ENCODE measurements around the gene RAP1GAP2.

RAP1GAP2 gene

GRCh38 chr17:2911035-2911754, 115.0 kb downstream of the RAP1GAP2 start:
- DNase-seq (ENCODE audit: low read depth in 2 of 2) = no peak

DNA sequence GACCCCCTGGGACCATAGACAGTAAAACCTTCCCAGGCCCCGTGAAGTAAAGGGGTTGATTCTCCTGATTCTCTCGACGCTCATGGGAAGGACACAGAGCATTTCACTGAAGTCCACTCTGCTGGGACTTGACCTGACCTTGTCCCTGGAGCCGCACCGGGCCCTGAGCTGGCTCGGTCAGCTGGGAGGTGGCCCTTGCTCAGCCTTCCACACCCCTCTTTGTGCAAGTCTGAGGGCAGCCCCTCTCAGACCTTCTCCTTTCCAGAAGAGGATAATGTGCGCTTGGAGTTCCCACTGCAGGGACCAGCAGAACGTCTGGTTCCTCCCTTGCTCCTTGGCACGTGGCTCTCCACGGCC, 115.5 kb downstream of the RAP1GAP2 start:
- DNase-seq (ENCODE audit: low read depth in 2 of 2) = no peak

GRCh38 chr17:2912754-2913153, 116.5 kb downstream of the RAP1GAP2 start:
- DNase-seq (ENCODE audit: low read depth in 2 of 2) = no peak

GRCh38 chr17:2916461-2916860, 120.2 kb downstream of the RAP1GAP2 start:
- DNase-seq (ENCODE audit: low read depth in 2 of 2) = no peak

DNA sequence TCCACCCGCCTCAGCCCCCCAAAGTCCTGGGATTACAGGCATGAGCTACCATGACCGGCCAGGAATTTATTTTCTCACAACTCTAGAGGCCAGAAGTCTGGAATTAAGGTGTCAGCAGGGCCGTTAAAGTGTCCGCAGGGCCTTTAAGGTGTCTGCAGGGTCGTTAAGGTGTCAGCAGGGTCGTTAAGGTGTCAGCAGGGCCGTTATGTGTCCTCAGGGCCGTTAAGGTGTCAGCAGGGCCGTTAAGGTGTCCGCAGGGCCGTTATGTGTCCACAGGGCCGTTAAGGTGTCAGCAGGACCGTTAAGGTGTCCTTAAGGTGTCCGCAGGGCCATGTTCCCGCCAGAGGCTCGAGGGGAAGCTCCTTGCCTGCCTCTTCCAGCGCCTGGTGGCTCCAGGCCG, 125.2 kb downstream of the RAP1GAP2 start:
- DNase-seq (ENCODE audit: low read depth in 2 of 2) = no peak

DNA sequence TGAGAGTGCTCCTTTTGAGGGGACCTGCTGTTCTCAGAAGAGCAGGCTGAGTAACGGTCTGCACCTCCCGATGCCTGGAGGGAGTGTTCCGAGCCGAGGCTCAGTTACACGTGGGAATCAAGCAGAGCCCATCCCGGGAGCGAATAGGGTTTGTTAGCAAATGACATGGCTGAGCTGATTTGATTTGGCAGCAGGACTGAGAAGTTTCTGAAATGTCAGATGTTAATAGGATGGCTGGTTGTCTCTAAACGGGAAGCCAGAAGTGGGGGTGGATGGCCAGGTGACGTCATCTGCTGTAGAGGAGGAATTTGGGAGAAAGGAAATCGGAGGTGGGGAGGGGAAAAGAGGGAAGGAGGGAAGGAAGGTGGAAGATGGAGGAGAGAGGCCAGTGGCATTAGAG, 128.0 kb downstream of the RAP1GAP2 start:
- no peak for DNase-seq (ENCODE audit: low read depth in 2 of 2)

DNA sequence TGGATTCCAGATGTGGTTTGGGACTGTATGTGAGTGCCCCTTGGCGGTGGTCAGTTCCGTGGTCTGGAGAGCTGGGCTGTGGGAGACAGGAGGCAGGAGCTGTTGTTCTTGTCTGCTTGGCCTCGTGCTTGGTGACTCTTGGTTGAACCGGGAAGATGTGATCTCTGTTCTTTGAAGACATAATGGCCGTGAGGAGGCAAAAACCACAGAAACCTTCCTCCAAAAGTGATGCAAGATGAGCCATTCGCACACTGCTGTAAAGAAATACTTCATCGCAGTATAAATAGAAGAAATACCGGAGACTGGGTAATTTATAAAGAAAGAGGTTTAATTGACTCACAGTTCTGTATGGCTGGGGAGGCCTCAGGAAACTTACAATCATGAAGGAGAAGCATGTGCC, 128.8 kb downstream of the RAP1GAP2 start:
- DNase-seq (ENCODE audit: low read depth in 2 of 2) = no peak

DNA sequence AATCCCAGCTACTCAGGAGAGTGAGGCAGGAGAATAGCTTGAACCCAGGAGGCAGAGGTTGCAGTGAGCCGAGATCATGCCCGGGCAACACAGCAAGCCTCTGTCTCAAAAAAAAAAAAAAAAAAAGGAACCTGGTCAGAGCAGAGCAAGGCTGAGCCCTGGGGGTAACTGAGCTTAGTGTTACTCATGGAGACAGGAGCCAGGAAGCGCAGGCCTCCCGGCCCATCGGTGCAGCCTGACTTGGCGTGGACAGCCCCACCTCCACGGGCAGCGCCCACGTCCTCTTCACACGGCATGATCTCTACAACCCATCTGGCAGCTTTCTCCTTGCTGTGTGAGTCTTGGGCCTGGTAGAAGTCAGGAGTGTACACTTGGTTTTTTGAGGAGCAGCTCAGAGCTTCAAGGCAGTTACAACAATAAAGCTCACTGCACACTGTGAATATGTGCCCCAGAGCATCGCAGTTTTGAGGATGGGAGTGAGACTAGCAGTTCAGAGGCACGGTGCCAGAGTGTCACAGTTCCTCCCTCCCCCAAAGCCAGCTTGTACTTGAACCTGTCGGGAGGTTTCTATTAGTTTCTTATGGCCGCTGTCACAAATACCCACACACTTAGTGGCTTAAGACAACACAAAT, 129.9 kb downstream of the RAP1GAP2 start:
- no peak for DNase-seq (ENCODE audit: low read depth in 2 of 2)

GRCh38 chr17:2928294-2928890, 132.2 kb downstream of the RAP1GAP2 start:
- no peak for DNase-seq (ENCODE audit: low read depth in 2 of 2)

DNA sequence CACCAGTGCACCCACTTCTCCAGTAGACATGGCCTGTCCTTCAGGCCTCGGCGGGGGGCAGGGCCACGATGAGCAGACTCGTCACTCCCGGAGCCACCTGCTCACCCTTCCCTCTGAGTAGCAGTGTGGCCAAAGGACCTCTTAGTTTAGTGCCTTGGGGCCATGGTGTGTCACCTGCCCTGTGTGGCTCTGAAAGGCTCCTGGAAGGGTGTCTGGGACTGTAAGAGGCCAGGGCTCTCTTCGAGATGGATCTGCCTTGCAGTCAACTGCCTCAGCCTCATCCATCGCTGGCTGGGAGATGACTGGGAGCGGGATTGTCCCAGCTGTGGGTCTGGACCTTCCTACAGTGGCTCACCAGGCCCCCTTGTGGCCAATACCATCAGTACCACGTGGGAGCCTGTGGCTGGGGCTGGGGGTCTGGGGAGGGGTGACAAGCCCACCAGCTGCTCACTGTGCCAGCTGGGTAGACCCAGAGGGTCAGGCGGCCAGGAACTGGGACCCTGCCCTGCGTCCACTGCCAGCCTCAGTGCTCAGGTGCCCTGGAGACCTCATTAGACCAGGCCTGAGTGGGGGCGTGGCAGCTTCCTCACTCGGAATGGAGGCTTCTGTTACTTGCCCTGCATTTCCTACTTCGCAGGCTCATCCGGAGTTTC, 133.8 kb downstream of the RAP1GAP2 start:
- peak; percentile 11 to 13 for DNase-seq (ENCODE audit: low read depth in 2 of 2)

- DNase-seq (ENCODE audit: low read depth in 2 of 2) = no peak
Observed at GRCh38 chr17:2931876-2932275, 135.6 kb downstream of the RAP1GAP2 start.

- DNase-seq (ENCODE audit: low read depth in 2 of 2) = no peak
Observed at GRCh38 chr17:2932946-2933345, 136.7 kb downstream of the RAP1GAP2 start.

DNA sequence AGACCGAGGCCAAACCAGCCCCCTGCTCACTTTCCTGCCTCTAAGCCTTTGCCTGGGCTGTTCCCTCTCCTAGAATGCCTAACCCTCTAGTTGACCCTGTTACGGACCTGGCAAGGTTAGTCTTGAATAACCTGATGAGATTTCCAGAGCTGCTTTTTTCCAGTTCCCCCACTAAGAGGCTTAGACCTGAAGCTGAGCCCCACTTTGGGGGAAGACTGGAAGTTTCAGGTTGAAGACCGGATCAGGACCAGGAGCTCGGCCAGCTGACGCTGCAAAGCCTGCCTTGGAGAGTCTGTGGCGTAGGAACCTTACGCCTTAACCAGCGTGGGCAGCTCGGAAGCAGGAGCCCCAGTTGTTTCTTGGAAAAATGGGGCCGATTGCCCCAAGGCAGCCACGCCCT, 137.4 kb downstream of the RAP1GAP2 start:
- DNase-seq (ENCODE audit: low read depth in 2 of 2) = no peak

GRCh38 chr17:2935632-2936031, 139.4 kb downstream of the RAP1GAP2 start:
- DNase-seq (ENCODE audit: low read depth in 2 of 2) = no peak

- no peak for DNase-seq (ENCODE audit: low read depth in 2 of 2)
Observed at GRCh38 chr17:2936351-2936750, 140.1 kb downstream of the RAP1GAP2 start.

GRCh38 chr17:2936771-2937321, 140.6 kb downstream of the RAP1GAP2 start:
- DNase-seq (ENCODE audit: low read depth in 2 of 2) = no peak

DNA sequence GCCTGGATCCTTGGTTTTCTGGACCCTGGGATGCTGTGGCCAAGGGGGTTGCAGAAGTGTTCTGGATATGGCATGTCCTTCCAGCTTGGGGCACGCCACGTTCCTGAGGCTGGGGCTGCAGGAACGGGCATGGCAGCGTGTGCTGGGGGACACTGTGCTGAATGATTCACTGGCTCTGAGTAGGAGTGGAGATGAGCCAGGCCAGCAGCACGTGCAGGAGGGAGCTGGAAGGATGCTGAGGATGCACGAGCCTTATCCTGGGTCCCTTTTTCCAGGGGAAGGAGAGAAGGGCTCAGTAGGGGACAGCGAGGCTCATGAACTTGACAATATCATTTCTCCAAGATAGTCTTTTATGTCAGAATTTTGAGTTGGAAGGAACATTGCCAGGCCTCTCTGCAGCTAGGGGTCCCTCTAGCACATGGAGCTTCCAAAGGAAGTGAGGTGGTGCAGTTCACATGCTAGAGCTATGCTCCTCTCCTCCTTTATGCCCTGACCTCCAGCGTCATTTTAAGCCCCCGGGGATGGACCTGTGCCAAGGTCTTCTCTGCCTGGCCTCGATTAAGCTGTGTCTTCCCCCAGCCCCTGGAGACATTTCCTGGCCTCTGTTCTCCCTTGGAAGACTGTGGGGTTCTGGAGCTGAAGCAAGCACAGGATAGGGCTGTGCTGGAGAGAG, 141.2 kb downstream of the RAP1GAP2 start:
- no peak for DNase-seq (ENCODE audit: low read depth in 2 of 2)

GRCh38 chr17:2939714-2940351, 143.6 kb downstream of the RAP1GAP2 start:
- no peak for DNase-seq (ENCODE audit: low read depth in 2 of 2)

- no peak for DNase-seq (ENCODE audit: low read depth in 2 of 2)
Observed at GRCh38 chr17:2940352-2940751, 144.1 kb downstream of the RAP1GAP2 start.

GRCh38 chr17:2943981-2944380, 147.7 kb downstream of the RAP1GAP2 start:
- no peak for DNase-seq (ENCODE audit: low read depth in 2 of 2)

GRCh38 chr17:2945299-2945698, 149.1 kb downstream of the RAP1GAP2 start:
- no peak for DNase-seq (ENCODE audit: low read depth in 2 of 2)

Data from stimulated activated CD4-positive, alpha-beta T cell treated with anti-CD3 and anti-CD28 coated beads, Interleukin-4, amount 100 ng/mL, for 48 hours (primary cell).